Activated effector memory CD4-positive, alpha-beta T cell treated with Interleukin-2 at 50 U/mL for 16 hours (primary cell): ENCODE data around the gene HJURP.

Experiments
- DNase-seq: peaks from one replicate; pipeline ENCODE4 v3.0.0-alpha.2; 2020

HJURP gene

GRCh38 chr2:233789554-233789953, 64.8 kb downstream of the HJURP start:
- DNase-seq = no peak
